Panc1 (cell line): ENCODE measurements around the gene ADSL.

Experiments
- CTCF ChIP-seq: fragments of 450-650 bp; IDR thresholded peaks from 2 replicates; pipeline ENCODE4 v1.5.1; 2017; ENCODE audit warnings: mild to moderate bottlenecking
- POLR2AphosphoS5 ChIP-seq: IDR thresholded peaks from 2 replicates; pipeline ENCODE4 v1.6.1; 2012; ENCODE audit warnings: mild to moderate bottlenecking, low read depth, low read length, moderate library complexity
- REST ChIP-seq, 2 experiments: IDR thresholded peaks; 2 replicates each; pipeline ENCODE4 v1.6.1; 2011 to 2012; ENCODE audit warnings: low read depth in 2 of 2, control low read depth in 1 of 2, low read length in 1 of 2, mild to moderate bottlenecking in 1 of 2, moderate library complexity in 1 of 2; ENCODE audit not compliant: insufficient read depth in 1 of 2
- SIN3A ChIP-seq: IDR thresholded peaks from 2 replicates; pipeline ENCODE4 v1.6.1; 2012; ENCODE audit warnings: low read depth, mild to moderate bottlenecking, low read length, moderate library complexity, borderline replicate concordance; ENCODE audit not compliant: insufficient read depth
- TCF7L2 ChIP-seq: IDR thresholded peaks from 2 replicates; pipeline ENCODE4 v1.6.1; 2011; ENCODE audit warnings: mild to moderate bottlenecking, low read depth, low read length, inconsistent platforms

- TF ChIP-seq CTCF (no peak), POLR2AphosphoS5 (no peak), REST (IDR thresholded peaks at IDR 0.05; ENCODE audit: insufficient read depth in 1 of 2, low read depth in 2 of 2, low read length in 1 of 2) (no peak), TCF7L2 (no peak), SIN3A (no peak)
Observed at GRCh38 chr22:40401981-40402406, 55.7 kb downstream of the ADSL start.
